Measurements from ENCODE around the gene GRAMD1B. TPM values are rescaled to one million over a fixed set of nuclear protein-coding genes. Genes with fewer than 3 reads are reported as not detected.

The GRAMD1B gene
- total RNA-seq, 3 donors from 2014 or later: 3.2 to 4.4 (median 4.1) TPM

- TF ChIP-seq CTCF (IDR thresholded peaks at IDR 0.05): no peak
- intact Hi-C loops (cut with DNase I, micrococcal nuclease): no loop called here
- ATAC-seq (no peak), DNase-seq (no peak)
- H3K36me3 ChIP-seq (ENCODE audit: low read depth): no peaks in the 10 kb centered on the region
- H3K4me3 ChIP-seq: no peak overlapping the region
- H3K4me1 ChIP-seq (ENCODE audit: low read depth): peaks cover 10% of the 10 kb centered on the region
- no peaks in the 10 kb centered on the region for H3K9me3 ChIP-seq
Measured at GRCh38 chr11:123413636-123414035, 16.4 kb upstream of the GRAMD1B start.

DNA sequence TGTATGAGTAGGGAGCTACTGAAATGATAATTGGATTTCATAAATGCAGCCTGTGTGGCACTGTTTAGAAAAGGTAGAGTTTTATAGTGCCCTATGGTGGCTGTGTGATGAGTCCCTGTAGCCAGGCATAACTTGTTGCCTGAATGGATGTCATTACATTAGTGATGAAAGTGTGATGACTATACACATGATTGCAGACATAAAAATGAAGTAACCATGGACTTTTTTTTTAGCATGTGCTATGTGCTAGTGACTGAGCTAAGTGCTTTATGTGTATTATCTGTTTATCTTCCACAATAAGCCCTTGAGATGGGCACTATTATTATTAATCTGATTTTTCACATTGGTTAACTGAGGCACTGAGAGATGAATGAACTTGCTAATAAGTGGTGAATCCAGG, 13.5 kb upstream of the GRAMD1B start:
- ATAC-seq (no peak), DNase-seq (no peak)
- TF ChIP-seq CTCF (IDR thresholded peaks at IDR 0.05): no peak
- Histone ChIP-seq H3K4me3 (no peak overlapping the region), H3K9me3 (no peaks in the 10 kb centered on the region), H3K4me1 (ENCODE audit: low read depth) (no peaks in the 10 kb centered on the region), H3K36me3 (ENCODE audit: low read depth) (no peaks in the 10 kb centered on the region)
- intact Hi-C loops (cut with DNase I, micrococcal nuclease): no loop called here

- no peaks in the 10 kb centered on the region for H3K4me1 ChIP-seq (ENCODE audit: low read depth)
- no peaks in the 10 kb centered on the region for H3K36me3 ChIP-seq (ENCODE audit: low read depth)
Measured at GRCh38 chr11:123418351-123419114, 11.5 kb upstream of the GRAMD1B start.

DNA sequence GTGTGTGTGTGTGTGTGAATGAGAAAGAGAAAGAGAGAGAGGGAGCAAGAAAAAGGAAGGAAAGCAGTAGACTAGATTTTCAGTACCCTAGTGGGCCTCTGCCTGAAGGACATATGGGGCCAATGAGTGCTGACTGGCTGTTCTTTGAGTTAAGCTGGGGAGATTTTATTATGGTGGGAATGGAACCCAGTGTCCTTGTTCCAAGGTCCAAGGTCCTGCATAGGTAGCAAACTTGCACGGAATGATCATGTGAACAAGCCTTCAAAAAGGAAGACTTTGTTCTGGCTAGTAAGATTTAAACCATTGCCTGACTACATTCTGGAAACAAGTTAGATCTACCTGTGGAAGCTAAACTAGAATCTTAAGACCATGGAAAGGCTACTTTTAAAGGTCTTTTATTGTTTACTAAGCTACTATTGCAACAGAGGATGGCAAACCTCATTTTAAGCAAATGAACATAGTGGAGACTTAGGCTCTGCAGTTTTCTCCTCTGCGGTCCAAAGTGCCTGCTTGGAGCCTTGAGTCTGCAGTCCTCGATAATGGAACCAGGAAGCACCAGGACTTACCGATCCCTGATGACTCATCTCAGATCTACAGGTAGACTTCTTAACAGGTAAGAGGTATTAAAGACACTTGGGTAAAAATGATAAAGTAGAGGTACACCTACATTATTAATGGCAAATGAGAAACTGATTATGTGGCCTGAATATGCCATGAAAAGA, 10.2 kb upstream of the GRAMD1B start:
- H3K9me3 ChIP-seq: no peaks in the 10 kb centered on the region
- ATAC-seq: peak; percentile 93
- no peaks in the 10 kb centered on the region for H3K36me3 ChIP-seq (ENCODE audit: low read depth)
- peak in 1 of 3 donors; percentile 21 for DNase-seq
- H3K4me1 ChIP-seq (ENCODE audit: low read depth): no peaks in the 10 kb centered on the region
- intact Hi-C loops (cut with DNase I, micrococcal nuclease): no loop called here
- TF ChIP-seq CTCF (IDR thresholded peaks at IDR 0.05): no peak
- no peak overlapping the region for H3K4me3 ChIP-seq

More at GRCh38 chr11:123418351-123419114, 11.5 kb upstream of the GRAMD1B start:
- ATAC-seq (no peak), DNase-seq (no peak)
- Histone ChIP-seq H3K9me3 (no peaks in the 10 kb centered on the region), H3K4me3 (no peak overlapping the region)
- no peak for TF ChIP-seq CTCF (IDR thresholded peaks at IDR 0.05)
- intact Hi-C loops (cut with DNase I, micrococcal nuclease): no loop called here

DNA sequence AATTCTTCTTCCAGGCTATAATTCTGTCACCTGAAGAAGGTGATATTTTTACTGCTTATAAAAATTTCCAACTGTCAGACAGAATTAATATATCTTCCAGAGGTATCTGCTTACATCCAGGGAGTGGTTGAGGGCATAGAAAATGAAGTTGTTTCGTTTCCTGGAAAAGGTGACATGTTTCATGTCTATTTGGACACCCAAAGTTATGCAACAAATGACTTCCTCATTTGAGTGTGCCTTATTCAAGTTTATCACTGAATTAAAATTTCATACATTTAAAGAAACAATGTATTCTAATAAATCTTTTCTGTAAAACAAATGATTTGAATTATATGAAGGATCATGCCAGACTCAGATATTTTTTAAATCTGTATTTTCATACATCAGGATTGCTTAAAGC, 8.5 kb upstream of the GRAMD1B start:
- ATAC-seq (no peak), DNase-seq (no peak)
- Histone ChIP-seq H3K4me3 (no peak overlapping the region), H3K4me1 (ENCODE audit: low read depth) (no peaks in the 10 kb centered on the region), H3K36me3 (ENCODE audit: low read depth) (no peaks in the 10 kb centered on the region), H3K9me3 (no peaks in the 10 kb centered on the region)
- intact Hi-C loops (cut with DNase I, micrococcal nuclease): no loop called here
- TF ChIP-seq CTCF (IDR thresholded peaks at IDR 0.05): no peak

Data from mucosa of descending colon (tissue), 3 donors.